Neural cell (in vitro differentiated cells): ENCODE results near the gene RNF223.

Experiments
- EP300 ChIP-seq: fragments of 450-650 bp; conservative IDR thresholded peaks from 2 replicates; pipeline ENCODE4 v1.6.1; 2014; ENCODE audit warnings: antibody characterized with exemption, mild to moderate bottlenecking, moderate library complexity; ENCODE audit not compliant: poor library complexity, severe bottlenecking
- EZH2 ChIP-seq: fragments of 200-600, 300-800 bp; shearing (Covaris generic), sonication (generic); IDR thresholded peaks from 2 replicates; pipeline ENCODE4 v1.6.1; 2014; ENCODE audit warnings: antibody characterized with exemption, low read length, borderline replicate concordance, mild to moderate bottlenecking; ENCODE audit not compliant: insufficient read depth, poor library complexity, severe bottlenecking
- MXI1 ChIP-seq: fragments of 450-650 bp; conservative IDR thresholded peaks from 2 replicates; pipeline ENCODE4 v1.6.1; 2014; ENCODE audit warnings: antibody characterized with exemption, mild to moderate bottlenecking; ENCODE audit not compliant: poor library complexity, severe bottlenecking
- POLR2AphosphoS5 ChIP-seq: IDR thresholded peaks from 2 replicates; pipeline ENCODE4 v1.6.1; 2012
- RAD21 ChIP-seq: fragments of 450-650 bp; conservative IDR thresholded peaks from 2 replicates; pipeline ENCODE4 v1.6.1; 2014; ENCODE audit warnings: antibody characterized with exemption, mild to moderate bottlenecking, moderate library complexity
- TF ChIP-seq, protein P1 (sequence below): fragments of 450-650 bp; IDR thresholded peaks from 2 replicates; pipeline ENCODE4 v1.5.1; 2014; ENCODE audit warnings: antibody characterized with exemption, mild to moderate bottlenecking, moderate library complexity; ENCODE audit not compliant: poor library complexity, severe bottlenecking

DNA sequence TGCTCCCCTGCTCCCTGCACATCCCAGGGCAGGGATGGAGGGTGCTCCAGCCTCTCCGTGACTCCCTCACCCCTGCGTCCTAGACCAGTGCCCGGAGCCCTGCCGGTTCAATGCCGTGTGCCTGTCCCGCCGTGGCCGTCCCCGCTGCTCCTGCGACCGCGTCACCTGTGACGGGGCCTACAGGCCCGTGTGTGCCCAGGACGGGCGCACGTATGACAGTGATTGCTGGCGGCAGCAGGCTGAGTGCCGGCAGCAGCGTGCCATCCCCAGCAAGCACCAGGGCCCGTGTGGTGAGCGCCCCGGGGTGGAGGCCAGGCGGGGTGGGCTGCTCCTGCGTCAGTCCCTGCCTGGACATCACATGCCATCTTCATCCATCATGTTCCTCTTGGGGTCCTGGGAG lies 32.2 kb downstream of the RNF223 start:
- TF ChIP-seq, protein P1, sequence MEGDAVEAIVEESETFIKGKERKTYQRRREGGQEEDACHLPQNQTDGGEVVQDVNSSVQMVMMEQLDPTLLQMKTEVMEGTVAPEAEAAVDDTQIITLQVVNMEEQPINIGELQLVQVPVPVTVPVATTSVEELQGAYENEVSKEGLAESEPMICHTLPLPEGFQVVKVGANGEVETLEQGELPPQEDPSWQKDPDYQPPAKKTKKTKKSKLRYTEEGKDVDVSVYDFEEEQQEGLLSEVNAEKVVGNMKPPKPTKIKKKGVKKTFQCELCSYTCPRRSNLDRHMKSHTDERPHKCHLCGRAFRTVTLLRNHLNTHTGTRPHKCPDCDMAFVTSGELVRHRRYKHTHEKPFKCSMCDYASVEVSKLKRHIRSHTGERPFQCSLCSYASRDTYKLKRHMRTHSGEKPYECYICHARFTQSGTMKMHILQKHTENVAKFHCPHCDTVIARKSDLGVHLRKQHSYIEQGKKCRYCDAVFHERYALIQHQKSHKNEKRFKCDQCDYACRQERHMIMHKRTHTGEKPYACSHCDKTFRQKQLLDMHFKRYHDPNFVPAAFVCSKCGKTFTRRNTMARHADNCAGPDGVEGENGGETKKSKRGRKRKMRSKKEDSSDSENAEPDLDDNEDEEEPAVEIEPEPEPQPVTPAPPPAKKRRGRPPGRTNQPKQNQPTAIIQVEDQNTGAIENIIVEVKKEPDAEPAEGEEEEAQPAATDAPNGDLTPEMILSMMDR = no peak
- no peak for TF ChIP-seq POLR2AphosphoS5
- no peak for TF ChIP-seq MXI1
- no peak for TF ChIP-seq EP300
- TF ChIP-seq RAD21 = no peak
- TF ChIP-seq EZH2 = no peak
